HG03039 (cell line): ENCODE results near the gene TMEM38B.
"Not testable (repeated sequence)": the region's sequence is repeated elsewhere in the genome, so short reads cannot be mapped to it uniquely, and the experiment has no call there.

Source experiments
- ATAC-seq: cut with Tn5 transposase; IDR thresholded peaks from one replicate; pipeline ENCODE4 v1.9.1; 2021; ENCODE audit warnings: mild to moderate bottlenecking, moderate library complexity; ENCODE audit not compliant: unreplicated experiment

Gene TMEM38B

DNA sequence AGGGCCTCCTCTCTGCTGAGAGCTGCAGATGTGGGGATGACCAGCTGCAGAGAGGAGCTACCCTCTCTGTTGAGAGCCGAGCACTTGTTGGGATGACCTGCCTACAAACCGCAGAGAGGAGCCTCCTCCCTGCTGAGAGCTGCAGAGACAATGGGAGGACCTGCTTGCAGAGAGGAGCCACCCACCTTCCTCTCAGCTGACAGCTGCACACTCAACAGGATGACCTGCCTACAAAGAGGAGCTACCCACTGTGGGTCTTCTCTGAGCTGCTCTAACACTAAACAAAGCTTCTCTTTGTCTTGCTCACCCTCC is 19.6 kb downstream of the TMEM38B start:
- ATAC-seq: no peak

DNA sequence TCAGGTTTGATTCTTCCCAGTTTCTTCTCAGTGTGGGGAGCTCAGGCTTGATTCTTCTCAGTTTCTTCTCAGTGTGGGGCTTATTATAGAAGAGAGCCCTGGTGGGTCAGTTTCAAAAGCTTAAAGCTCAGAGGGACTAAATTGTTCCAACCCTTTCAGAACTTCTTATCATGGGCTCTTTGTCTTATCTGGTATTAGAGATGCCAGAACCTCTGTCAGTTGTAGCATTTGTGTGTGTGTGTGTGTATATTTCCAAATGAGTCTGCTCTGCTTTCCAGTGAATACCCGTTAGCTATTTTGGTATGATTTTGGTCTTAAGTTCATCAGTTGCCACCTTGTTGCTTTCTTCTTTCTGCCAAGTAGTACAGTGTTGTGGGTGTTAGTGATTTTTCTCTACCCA is 21.8 kb downstream of the TMEM38B start:
- ATAC-seq: no peak

- no peak for ATAC-seq
These were observed 27.8 kb downstream of the TMEM38B start for GRCh38 chr9:105722099-105722498.

DNA sequence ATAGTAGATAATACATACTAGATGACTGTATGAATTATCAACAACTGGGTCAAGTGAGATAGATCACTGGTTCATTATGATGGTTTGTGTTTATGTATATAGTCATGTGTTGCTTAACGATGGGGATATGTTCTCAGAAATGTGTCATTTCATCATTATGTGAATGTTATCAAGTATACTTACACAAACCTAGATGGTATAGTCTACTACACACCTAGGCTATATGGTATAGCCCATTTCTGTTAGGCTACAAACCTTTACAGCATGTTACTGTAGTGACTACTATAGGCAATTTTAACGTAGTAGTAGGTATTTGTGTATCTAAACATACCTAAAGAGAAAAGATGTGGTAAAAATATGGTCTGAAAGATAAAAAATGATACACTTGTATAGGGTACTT is 31.0 kb downstream of the TMEM38B start:
- ATAC-seq: no peak

- not testable (repeated sequence) for ATAC-seq
These were observed 33.9 kb downstream of the TMEM38B start for GRCh38 chr9:105728230-105728629.

- ATAC-seq: not testable (repeated sequence)
These were observed 37.1 kb downstream of the TMEM38B start for GRCh38 chr9:105731420-105731819.

DNA sequence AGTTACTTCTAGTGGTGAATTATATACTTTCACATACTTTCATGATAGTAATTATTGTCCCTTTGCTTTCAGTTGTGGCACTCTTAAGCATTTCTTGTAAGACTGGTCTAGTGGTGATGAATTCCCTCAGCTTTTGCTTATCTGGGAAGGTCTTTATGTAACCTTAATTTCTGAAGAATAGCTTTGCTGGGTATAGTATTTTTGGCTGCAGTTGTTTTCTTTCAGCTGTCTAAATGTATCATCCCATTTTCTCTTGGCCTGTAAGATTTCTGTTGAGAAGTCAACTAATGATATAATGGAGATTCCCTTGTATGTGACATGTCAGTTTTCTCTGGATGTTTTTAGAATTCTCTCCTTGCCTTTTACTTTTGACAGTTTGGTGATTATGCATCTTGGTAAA is 41.0 kb downstream of the TMEM38B start:
- ATAC-seq: no peak

GRCh38 chr9:105737205-105737604 is 42.9 kb downstream of the TMEM38B start:
- no peak for ATAC-seq

DNA sequence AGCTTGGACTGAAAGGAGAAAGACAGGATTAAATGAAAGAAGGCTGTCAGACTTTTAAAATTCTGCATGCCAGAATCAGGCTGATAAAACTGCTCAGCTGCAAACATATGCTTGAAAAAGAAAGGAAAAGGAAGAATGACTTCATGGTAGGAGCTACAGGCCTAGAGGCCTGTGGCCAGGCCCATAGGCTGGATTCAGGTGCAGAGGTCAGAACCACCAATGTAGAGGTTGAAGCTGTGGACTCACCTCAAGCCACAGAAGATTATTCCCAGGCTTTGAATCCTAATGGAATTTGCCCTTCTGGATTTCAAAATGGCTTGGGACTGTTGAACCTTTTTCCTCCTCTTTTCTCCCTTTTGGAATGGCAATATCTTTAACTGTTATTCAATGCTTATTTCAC is 47.7 kb downstream of the TMEM38B start:
- no peak for ATAC-seq

DNA sequence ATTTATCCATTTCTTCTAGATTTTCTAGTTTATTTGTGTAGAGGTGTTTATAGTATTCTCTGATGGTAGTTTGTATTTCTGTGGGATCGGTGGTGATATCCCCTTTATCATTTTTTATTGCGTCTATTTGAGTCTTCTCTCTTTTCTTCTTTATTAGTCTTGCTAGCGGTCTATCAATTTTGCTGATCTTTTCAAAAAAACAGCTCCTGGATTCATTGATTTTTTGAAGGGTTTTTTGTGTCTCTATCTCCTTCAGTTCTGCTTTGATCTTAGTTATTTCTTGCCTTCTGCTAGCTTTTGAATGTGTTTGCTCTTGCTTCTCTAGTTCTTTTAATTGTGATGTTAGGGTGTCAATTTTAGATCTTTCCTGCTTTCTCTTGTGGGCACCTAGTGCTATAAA is 53.0 kb downstream of the TMEM38B start:
- not testable (repeated sequence) for ATAC-seq

DNA sequence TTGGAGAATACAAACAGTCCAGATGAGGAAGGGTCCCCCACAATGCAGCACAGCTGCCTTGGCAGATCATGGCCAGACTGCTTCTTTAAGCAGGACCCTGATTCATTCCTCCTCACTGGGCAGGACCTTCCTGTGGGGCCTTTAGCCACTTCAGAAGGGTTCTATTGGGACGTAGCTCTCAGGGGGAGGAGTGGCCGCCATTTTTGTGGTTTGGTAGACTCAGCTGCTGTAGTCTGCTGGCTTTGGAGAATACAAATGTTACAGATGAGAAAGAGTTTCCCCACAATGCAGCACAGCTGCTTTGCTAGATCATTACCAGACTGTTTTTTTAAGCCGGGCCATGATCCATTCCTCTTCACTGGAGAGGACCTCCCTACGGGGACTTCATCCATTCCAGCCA is 57.4 kb downstream of the TMEM38B start:
- no peak for ATAC-seq

DNA sequence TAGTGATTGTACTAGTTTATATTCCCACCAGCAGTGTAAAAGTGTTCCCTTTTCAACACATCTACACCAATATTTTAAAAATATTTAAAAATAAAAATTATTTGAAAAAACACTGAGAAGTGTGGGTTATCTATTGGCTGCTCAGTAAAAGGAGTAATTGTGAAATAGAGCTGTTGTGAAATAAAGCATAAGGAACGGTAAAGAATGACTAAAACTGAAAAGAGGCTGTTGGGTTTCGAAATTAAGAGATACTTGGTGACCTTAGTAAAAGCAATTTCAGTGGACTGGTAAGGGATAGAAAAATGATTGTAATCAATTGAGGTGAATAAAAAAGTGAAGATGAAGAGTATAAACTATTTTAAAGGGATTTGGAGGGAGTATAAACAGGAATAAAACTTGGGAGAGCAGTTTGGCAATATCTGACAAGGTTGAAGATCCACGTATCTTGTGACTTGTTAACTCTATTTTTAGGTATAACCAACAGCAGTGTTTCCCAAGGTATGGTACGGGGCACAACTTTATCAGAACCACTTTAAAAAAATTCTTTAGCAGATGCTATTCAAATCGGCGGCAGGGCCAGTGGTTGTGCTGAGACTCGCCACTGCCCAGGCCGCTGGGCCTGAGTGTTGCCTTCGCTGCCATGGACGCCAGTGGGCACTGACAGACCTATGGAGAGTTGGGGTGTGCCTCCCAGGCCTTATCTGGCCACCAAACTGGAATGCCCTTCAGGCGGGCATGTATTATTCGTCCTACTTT is 63.3 kb downstream of the TMEM38B start:
- no peak for ATAC-seq

DNA sequence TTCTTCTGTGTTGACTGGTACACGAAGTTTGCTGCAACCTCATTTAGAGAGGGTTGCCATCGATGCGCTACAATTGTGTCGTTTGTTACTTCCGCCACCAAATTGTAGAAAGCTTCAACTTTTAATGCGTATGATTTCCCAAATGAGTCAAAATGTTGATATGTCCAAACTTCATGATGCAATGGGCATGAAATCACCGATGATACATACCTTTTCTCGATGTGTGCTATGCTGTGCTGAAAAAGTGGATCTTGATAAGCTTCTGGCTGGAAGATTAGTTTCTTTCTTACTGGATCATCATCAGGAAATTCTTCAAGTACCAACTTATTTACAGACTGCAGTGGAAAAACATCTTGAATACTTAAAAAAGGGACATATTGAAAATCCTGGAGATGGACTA is 65.7 kb downstream of the TMEM38B start:
- no peak for ATAC-seq

GRCh38 chr9:105782561-105783494 is 88.5 kb downstream of the TMEM38B start:
- ATAC-seq: not testable (repeated sequence)

DNA sequence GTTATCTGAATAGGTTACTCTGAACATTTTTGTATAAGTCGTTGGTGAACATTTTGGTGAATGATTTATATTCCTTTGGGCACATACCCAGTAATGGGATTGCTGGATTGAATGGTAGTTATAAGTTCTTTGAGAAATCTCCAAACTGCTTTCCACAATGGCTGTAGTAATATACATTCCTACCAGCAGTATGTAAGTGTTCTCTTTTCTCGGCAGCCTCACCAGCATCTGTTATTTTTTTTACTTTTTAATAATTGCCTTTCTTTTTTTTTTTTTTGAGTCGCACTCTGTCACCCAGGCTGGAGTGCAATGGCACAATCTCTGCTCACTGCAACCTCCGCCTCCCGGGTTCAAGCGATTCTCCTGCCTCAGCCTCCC is 89.1 kb downstream of the TMEM38B start:
- not testable (repeated sequence) for ATAC-seq

- not testable (repeated sequence) for ATAC-seq
These were observed 92.5 kb downstream of the TMEM38B start for GRCh38 chr9:105786796-105787195.

- no peak for ATAC-seq
These were observed 121.9 kb downstream of the TMEM38B start for GRCh38 chr9:105816202-105816744.

DNA sequence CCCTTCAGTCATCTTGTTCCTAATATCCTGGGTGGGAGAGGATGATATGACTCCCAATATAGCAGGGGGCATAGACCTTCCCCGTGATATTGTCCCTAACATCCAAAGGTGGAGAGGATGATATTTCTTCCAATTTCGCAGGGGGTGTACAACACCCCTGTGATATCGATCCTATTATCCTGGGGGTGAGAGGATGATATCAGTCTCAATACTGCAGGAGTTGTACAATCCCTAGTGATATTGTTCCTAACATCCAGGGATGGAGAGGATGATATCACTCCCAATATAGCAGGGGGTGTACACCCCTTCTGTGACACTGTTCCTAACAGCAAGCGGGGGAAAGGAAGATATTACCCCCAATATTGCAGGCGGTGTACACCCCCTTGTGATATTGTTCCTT is 122.6 kb downstream of the TMEM38B start:
- ATAC-seq: no peak

GRCh38 chr9:105818903-105819302 is 124.6 kb downstream of the TMEM38B start:
- ATAC-seq: no peak

GRCh38 chr9:105822814-105823213 is 128.5 kb downstream of the TMEM38B start:
- ATAC-seq: no peak
